GM19043 (cell line): ENCODE results near the gene NACC2.

Experiments
- ATAC-seq: cut with Tn5 transposase; IDR thresholded peaks from one replicate; pipeline ENCODE4 v1.9.1; 2021; ENCODE audit warnings: low read depth; ENCODE audit not compliant: unreplicated experiment

NACC2 gene

GRCh38 chr9:136129176-136129575 lies 34.1 kb upstream of the NACC2 start:
- ATAC-seq = no peak

GRCh38 chr9:136128436-136128835 lies 33.3 kb upstream of the NACC2 start:
- ATAC-seq = no peak

GRCh38 chr9:136127313-136127712 lies 32.2 kb upstream of the NACC2 start:
- no peak for ATAC-seq

GRCh38 chr9:136124976-136125692 lies 30.0 kb upstream of the NACC2 start:
- no peak for ATAC-seq

GRCh38 chr9:136122425-136123383 lies 27.6 kb upstream of the NACC2 start:
- ATAC-seq = no peak

- ATAC-seq = no peak
Measured at GRCh38 chr9:136121801-136122200, 26.7 kb upstream of the NACC2 start.

GRCh38 chr9:136120438-136120844 lies 25.4 kb upstream of the NACC2 start:
- no peak for ATAC-seq

GRCh38 chr9:136119883-136120393 lies 24.8 kb upstream of the NACC2 start:
- ATAC-seq = no peak

- no peak for ATAC-seq
Measured at GRCh38 chr9:136119061-136119882, 24.2 kb upstream of the NACC2 start.

GRCh38 chr9:136118320-136119060 lies 23.4 kb upstream of the NACC2 start, which contains the start of gene TMEM250:
Gene TMEM250, minus strand, starts transcription at chr9:136118875. Its CDS starts 1,975 bp downstream, at chr9:136116900.
- peak; percentile 82 for ATAC-seq

GRCh38 chr9:136117916-136118319 lies 22.8 kb upstream of the NACC2 start:
- no peak for ATAC-seq

- ATAC-seq = no peak
Measured at GRCh38 chr9:136117291-136117915, 22.3 kb upstream of the NACC2 start.

- ATAC-seq = no peak
Measured at GRCh38 chr9:136116360-136117098, 21.4 kb upstream of the NACC2 start.

- ATAC-seq = no peak
Measured at GRCh38 chr9:136115641-136116359, 20.7 kb upstream of the NACC2 start.

GRCh38 chr9:136115206-136115605 lies 20.1 kb upstream of the NACC2 start:
- no peak for ATAC-seq

- no peak for ATAC-seq
Measured at GRCh38 chr9:136114610-136115009, 19.5 kb upstream of the NACC2 start.

- no peak for ATAC-seq
Measured at GRCh38 chr9:136112541-136112940, 17.5 kb upstream of the NACC2 start.

GRCh38 chr9:136111910-136112309 lies 16.8 kb upstream of the NACC2 start:
- ATAC-seq = no peak
